HepG2 (cell line): ENCODE measurements around the gene LITAFD.

Source experiments
- HMG20A ChIP-seq: IDR thresholded peaks from 2 replicates; pipeline ENCODE4 v1.6.1; 2016; ENCODE audit warnings: borderline replicate concordance
- PHF8 ChIP-seq: sonication (generic); formaldehyde crosslinking; IDR thresholded peaks from 2 replicates; pipeline ENCODE4 v1.5.0; 2020; ENCODE audit warnings: missing genetic modification reagents
- ZNF672 ChIP-seq: sonication (generic); formaldehyde crosslinking; IDR thresholded peaks from 2 replicates; pipeline ENCODE4 v1.8.1; 2022; ENCODE audit warnings: missing genetic modification reagents

DNA sequence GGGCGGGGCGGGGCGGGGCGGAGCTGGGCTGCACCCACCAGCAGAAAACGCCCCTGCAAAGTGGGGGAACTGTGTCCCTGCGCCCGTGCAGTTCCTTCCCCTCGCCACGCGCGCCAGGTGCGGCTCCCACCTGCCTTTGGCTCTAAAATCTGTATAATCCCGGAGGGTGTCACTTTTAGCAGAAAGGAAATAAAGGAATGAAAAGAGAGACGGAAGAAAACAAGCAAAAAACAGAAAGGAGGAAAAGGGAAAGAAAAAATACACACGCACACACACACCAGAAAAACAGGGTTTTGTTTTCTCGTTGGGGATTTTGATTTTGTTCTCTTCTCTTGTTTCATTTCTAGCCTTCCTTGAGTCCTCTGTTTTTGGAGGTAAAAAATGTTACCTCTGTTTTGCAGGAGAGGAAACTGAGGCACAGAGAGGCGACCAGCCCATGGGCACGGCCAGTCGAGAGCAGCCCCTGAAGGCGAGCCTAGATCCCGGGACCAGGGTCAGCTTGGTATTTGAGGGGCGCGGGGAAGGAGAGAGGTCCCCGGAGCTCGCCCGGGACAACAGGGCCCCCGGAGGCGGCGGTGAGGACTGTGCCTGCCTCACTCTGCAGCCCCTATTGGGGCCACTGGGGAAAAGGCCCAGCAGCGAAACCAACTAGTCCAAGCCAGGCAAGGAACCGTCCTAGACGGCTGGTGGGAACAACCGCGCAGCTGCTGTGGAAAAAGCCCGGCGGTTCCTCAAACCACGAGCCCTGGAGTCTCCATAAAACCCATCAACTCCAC is 12.8 kb upstream of the LITAFD start:
- TF ChIP-seq ZNF672 (CRISPR knock-in tag) (no peak), PHF8 (CRISPR knock-in tag) (peak; percentile 70), HMG20A (no peak; the same call in 1 of the 2 replicates)
